Kidney (tissue), 14 donors: ENCODE data around the gene DICER1. TPM values are rescaled to one million over a fixed set of nuclear protein-coding genes. Genes with fewer than 3 reads are reported as not detected.
A peak's percentile ranks its signal among the peaks of the same experiment; 100 is the strongest.

Experiments used
- DNase-seq, 5 donors: peaks; one replicate each; pipeline ENCODE4 v3.0.0-alpha.2; 2013 to 2020
- FAIRE-seq: peaks from 2 replicates; lab custom pipeline; 2012; peaks lifted over from hg19 to GRCh38; lab: Jason Lieb, UNC
- H3K27ac ChIP-seq, 2 donors: one replicate each; pipeline ENCODE4 v1.7.0; 2013; ENCODE audit warnings: low read depth in 2 of 2, low read length in 2 of 2, inconsistent platforms in 1 of 2
- H3K27me3 ChIP-seq: one replicate; pipeline ENCODE4 v1.7.1; 2013; ENCODE audit warnings: low read length, inconsistent platforms; ENCODE audit not compliant: control insufficient read depth, insufficient read depth
- H3K36me3 ChIP-seq, 3 donors: one replicate each; pipeline versions ENCODE4 v1.7.0 to v1.7.1; 2013; ENCODE audit warnings: low read length in 3 of 3, control low read depth in 1 of 3, inconsistent platforms in 1 of 3; ENCODE audit not compliant: insufficient read depth in 3 of 3, control insufficient read depth in 2 of 3
- H3K4me1 ChIP-seq, 3 donors: one replicate each; pipeline versions ENCODE4 v1.7.0 to v1.7.1; 2013; ENCODE audit warnings: low read length in 3 of 3, inconsistent platforms in 1 of 3, low read depth in 1 of 3; ENCODE audit not compliant: control insufficient read depth in 2 of 3, insufficient read depth in 2 of 3
- H3K4me3 ChIP-seq, 3 donors: one replicate each; pipeline versions ENCODE4 v1.7.0 to v1.8.1; 2013; ENCODE audit warnings: low read length in 3 of 3, control low read depth in 1 of 3, inconsistent platforms in 1 of 3
- H3K9ac ChIP-seq, 3 donors: one replicate each; pipeline versions ENCODE4 v1.7.0 to v1.7.1; 2013; ENCODE audit warnings: low read length in 3 of 3, control low read depth in 1 of 3, inconsistent platforms in 1 of 3
- H3K9me3 ChIP-seq, 3 donors: one replicate each; pipeline versions ENCODE4 v1.7.0 to v1.7.1; 2013; ENCODE audit warnings: low read length in 3 of 3, control low read depth in 1 of 3, inconsistent platforms in 1 of 3; ENCODE audit not compliant: control insufficient read depth in 2 of 3, insufficient read depth in 1 of 3
- intact Hi-C: fragments of 100-400 bp; cut with DNase I; formaldehyde crosslinking; loops from one replicate; pipeline ENCODE4 v1.11.1; 2022
- polyA plus RNA-seq: library from polyadenylated mRNA; stranded (reverse); fragments of 350-450 nt; fragmentation: Illumina TruSeq; extraction: RNeasy Lipid Tissue Mini Kit (QIAGEN cat#74804); gene quantifications from one replicate; pipeline ENCODE4 v1.2.3, GENCODE V29; 2014; ENCODE audit warnings: low read depth, low replicate concordance; ENCODE audit not compliant: insufficient read depth
- total RNA-seq: library from RNA; stranded (reverse); fragmentation: NEBNext Ultra II Directional; extraction: Animal tissue kit (Norgen Biotek cat#: 25700); gene quantifications from one replicate; pipeline ENCODE4 v1.2.1, GENCODE V29; 2021
- TF ChIP-seq, protein P1 (sequence below): IDR thresholded peaks from 3 replicates; pipeline ENCODE4 v1.5.1; 2012; ENCODE audit warnings: mild to moderate bottlenecking, moderate library complexity, borderline replicate concordance; ENCODE audit not compliant: insufficient read depth; ENCODE audit errors: extremely low read depth
- donor health status: control.
- donor health status: control.
- donor health status: control.
- donor health status: control.
- donor health status: control.
- donor health status: DM: yes; HTN: yes; CAD: no.
- donor health status: Normal renal cell carcinoma (clear cell type).

The DICER1 gene
- total and polyA plus RNA-seq, 2 donors from 2014 or later, result 6.0 to 83.6 TPM

DNA sequence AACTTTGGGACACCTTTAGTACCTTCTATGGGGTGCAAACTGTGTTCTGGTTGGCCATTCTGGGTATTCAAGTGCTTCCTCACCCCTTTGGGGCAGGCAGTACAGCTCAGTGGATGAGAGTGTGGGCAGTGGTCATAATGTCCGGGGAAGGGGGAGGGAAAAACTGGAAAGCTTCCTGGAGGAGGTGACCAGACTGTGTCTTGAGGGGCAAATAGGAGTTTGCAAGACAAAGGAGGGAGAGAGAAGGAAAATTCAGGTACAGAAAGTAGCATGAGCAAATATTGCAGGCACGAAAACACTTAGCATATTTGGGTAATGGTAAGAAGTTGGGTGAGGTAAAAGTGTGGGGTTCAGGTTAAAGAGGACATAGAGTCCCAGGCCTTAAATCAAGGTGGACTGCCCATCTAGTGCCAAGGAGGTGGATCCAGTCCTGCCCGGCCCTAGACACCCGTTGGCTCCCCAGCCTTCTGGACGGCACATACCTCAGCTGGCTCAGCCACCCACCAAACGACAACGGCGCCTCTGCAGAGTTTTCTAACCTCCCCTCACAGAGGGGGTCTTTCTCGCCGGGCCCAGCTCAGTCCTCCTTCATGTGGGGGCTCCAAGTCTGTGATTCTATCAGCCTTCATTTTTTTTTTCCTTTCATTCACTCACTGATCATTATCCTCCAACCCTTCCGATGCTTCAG is 86.4 kb downstream of the DICER1 start:
- intact Hi-C loops, result no loop called here
- Histone ChIP-seq H3K36me3 (no peaks in the 10 kb centered on the region), H3K27ac (no peak overlapping the region), H3K27me3 (no peaks in the 10 kb centered on the region), H3K4me3 (no peak overlapping the region), H3K4me1 (no peaks in the 10 kb centered on the region), H3K9ac (no peak overlapping the region), H3K9me3 (peaks cover 0 to 1% (median 0%) of the 10 kb centered on the region in 3 donors)
- TF ChIP-seq, protein P1, sequence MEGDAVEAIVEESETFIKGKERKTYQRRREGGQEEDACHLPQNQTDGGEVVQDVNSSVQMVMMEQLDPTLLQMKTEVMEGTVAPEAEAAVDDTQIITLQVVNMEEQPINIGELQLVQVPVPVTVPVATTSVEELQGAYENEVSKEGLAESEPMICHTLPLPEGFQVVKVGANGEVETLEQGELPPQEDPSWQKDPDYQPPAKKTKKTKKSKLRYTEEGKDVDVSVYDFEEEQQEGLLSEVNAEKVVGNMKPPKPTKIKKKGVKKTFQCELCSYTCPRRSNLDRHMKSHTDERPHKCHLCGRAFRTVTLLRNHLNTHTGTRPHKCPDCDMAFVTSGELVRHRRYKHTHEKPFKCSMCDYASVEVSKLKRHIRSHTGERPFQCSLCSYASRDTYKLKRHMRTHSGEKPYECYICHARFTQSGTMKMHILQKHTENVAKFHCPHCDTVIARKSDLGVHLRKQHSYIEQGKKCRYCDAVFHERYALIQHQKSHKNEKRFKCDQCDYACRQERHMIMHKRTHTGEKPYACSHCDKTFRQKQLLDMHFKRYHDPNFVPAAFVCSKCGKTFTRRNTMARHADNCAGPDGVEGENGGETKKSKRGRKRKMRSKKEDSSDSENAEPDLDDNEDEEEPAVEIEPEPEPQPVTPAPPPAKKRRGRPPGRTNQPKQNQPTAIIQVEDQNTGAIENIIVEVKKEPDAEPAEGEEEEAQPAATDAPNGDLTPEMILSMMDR, result no peak
- no peak for FAIRE-seq
- DNase-seq, result peak in 1 of 5 donors; percentile 28

DNA sequence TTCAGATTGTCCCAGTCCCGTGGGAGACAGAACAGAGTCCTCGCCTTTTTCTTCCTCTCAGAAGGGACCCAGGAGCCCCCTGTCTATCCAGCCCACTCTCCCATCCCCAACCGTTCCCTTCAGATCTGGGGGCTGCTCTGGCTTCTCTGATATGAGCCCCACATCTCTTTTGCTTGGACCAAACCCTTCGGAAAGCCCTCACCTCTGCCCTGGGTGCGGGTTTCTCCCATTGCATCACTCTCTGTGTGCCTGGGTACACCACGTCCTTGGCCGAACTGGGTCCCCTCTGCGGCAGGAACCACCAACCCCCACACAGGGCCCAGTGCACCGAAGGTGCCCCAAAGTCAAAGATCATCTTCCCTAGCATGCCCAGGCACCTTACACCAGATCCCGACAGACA is 87.8 kb downstream of the DICER1 start:
- intact Hi-C loops, result no loop called here
- Histone ChIP-seq H3K27ac (no peak overlapping the region), H3K9me3 (peaks cover 0 to 1% (median 0%) of the 10 kb centered on the region in 3 donors), H3K36me3 (no peaks in the 10 kb centered on the region), H3K9ac (no peak overlapping the region), H3K27me3 (no peaks in the 10 kb centered on the region), H3K4me1 (no peaks in the 10 kb centered on the region), H3K4me3 (no peak overlapping the region)
- peak in 1 of 5 donors; percentile 17 for DNase-seq
- no peak for FAIRE-seq
- TF ChIP-seq, protein P1, result no peak

DNA sequence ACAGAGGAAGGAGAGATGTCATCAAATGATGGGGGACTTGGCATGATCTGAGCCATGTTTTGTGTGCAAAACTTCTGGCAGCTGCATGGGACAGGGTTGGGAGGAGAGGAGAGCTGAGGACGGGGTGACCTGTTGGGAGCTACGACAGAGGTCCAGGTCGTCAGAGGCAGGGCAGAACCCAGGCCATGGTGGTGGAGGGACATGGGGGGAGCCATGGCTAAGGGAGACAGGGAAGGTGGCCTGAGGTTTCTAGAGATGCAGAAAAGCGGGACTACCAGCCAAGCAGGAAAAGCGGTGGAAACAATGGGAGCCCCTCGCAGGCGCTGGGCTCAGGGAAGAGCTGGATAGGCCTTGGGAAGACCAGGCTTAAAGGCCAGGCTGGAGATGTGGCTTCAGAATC is 88.3 kb downstream of the DICER1 start:
- FAIRE-seq, result no peak
- Histone ChIP-seq H3K9ac (no peak overlapping the region), H3K4me1 (no peaks in the 10 kb centered on the region), H3K36me3 (no peaks in the 10 kb centered on the region), H3K27me3 (no peaks in the 10 kb centered on the region), H3K9me3 (peaks cover 0 to 1% (median 0%) of the 10 kb centered on the region in 3 donors), H3K4me3 (no peak overlapping the region), H3K27ac (no peak overlapping the region)
- TF ChIP-seq, protein P1, result no peak
- intact Hi-C loops, result no loop called here
- peak in 1 of 5 donors; percentile 4 for DNase-seq
